WTC11 (cell line): ENCODE measurements around the gene FBXO41.

Source experiments
- CREB1 ChIP-seq: sonication (generic); formaldehyde crosslinking; IDR thresholded peaks from 2 replicates; pipeline ENCODE4 v1.8.0; 2023; ENCODE audit warnings: mild to moderate bottlenecking, missing genetic modification reagents
- ELF4 ChIP-seq: sonication (generic); formaldehyde crosslinking; IDR thresholded peaks from 2 replicates; pipeline ENCODE4 v1.8.1; 2022; ENCODE audit warnings: low read depth, mild to moderate bottlenecking, moderate library complexity, missing genetic modification reagents
- FOXP1 ChIP-seq: sonication (generic); formaldehyde crosslinking; IDR thresholded peaks from 2 replicates; pipeline ENCODE4 v1.8.0; 2022; ENCODE audit warnings: missing genetic modification reagents, mild to moderate bottlenecking, moderate library complexity, borderline replicate concordance
- TF ChIP-seq, protein P1 (sequence below): fragments of 250-450 bp; sonication (Bioruptor Pico); IDR thresholded peaks from 2 replicates; pipeline ENCODE4 v2.1.2; 2022; ENCODE audit warnings: mild to moderate bottlenecking, moderate library complexity
- TF ChIP-seq, protein P2 (sequence below): sonication (generic); formaldehyde crosslinking; IDR thresholded peaks from 2 replicates; pipeline ENCODE4 v1.8.0; 2022; ENCODE audit warnings: mild to moderate bottlenecking, missing genetic modification reagents
- TF ChIP-seq, protein P3 (sequence below): fragments of 200-600 bp; IDR thresholded peaks from 2 replicates; pipeline ENCODE4 v1.8.0; 2022; ENCODE audit warnings: antibody characterized with exemption

DNA sequence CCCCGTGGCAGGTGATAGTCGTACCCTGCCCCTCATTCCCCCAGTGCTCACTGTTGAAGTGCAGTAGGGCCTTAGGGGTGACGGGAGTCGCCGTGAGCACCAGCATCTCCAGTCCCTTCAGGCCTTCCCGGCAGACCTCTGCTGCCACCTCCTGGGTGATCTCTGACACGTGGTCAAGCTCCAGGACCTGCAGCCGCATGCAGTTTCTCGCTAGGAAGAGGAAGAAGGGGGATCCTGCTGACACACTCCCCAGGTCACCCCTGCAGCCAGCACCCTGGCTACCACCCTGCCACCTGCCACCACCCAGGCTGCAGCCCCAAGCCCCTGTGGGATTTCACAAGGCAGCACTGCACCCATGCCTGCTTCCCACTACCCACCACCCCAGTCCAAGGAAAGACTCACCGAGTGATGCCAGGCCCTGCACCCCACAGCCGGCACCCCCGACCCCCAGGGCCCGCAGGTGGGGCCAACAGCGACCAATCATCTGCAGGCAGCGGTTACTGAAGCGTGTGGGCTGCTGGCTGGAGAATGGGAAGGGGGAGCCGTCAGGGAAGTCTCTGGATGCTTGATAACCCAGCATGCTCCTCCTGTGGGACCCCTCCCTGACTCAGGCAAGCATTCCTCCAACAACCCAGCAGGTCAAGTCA is 23.8 kb downstream of the FBXO41 start:
- TF ChIP-seq, protein P1, sequence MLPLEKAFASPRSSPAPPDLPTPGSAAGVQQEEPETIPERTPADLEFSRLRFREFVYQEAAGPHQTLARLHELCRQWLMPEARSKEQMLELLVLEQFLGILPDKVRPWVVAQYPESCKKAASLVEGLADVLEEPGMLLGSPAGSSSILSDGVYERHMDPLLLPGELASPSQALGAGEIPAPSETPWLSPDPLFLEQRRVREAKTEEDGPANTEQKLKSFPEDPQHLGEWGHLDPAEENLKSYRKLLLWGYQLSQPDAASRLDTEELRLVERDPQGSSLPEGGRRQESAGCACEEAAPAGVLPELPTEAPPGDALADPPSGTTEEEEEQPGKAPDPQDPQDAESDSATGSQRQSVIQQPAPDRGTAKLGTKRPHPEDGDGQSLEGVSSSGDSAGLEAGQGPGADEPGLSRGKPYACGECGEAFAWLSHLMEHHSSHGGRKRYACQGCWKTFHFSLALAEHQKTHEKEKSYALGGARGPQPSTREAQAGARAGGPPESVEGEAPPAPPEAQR (CRISPR knock-in tag) = no peak
- TF ChIP-seq FOXP1 (CRISPR knock-in tag) (no peak), ELF4 (CRISPR knock-in tag) (no peak), CREB1 (CRISPR knock-in tag) (no peak)
- TF ChIP-seq, protein P2, sequence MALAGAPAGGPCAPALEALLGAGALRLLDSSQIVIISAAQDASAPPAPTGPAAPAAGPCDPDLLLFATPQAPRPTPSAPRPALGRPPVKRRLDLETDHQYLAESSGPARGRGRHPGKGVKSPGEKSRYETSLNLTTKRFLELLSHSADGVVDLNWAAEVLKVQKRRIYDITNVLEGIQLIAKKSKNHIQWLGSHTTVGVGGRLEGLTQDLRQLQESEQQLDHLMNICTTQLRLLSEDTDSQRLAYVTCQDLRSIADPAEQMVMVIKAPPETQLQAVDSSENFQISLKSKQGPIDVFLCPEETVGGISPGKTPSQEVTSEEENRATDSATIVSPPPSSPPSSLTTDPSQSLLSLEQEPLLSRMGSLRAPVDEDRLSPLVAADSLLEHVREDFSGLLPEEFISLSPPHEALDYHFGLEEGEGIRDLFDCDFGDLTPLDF = no peak
- TF ChIP-seq, protein P3, sequence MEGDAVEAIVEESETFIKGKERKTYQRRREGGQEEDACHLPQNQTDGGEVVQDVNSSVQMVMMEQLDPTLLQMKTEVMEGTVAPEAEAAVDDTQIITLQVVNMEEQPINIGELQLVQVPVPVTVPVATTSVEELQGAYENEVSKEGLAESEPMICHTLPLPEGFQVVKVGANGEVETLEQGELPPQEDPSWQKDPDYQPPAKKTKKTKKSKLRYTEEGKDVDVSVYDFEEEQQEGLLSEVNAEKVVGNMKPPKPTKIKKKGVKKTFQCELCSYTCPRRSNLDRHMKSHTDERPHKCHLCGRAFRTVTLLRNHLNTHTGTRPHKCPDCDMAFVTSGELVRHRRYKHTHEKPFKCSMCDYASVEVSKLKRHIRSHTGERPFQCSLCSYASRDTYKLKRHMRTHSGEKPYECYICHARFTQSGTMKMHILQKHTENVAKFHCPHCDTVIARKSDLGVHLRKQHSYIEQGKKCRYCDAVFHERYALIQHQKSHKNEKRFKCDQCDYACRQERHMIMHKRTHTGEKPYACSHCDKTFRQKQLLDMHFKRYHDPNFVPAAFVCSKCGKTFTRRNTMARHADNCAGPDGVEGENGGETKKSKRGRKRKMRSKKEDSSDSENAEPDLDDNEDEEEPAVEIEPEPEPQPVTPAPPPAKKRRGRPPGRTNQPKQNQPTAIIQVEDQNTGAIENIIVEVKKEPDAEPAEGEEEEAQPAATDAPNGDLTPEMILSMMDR = no peak
